ENCODE measurements around the gene ATN1.

DNA sequence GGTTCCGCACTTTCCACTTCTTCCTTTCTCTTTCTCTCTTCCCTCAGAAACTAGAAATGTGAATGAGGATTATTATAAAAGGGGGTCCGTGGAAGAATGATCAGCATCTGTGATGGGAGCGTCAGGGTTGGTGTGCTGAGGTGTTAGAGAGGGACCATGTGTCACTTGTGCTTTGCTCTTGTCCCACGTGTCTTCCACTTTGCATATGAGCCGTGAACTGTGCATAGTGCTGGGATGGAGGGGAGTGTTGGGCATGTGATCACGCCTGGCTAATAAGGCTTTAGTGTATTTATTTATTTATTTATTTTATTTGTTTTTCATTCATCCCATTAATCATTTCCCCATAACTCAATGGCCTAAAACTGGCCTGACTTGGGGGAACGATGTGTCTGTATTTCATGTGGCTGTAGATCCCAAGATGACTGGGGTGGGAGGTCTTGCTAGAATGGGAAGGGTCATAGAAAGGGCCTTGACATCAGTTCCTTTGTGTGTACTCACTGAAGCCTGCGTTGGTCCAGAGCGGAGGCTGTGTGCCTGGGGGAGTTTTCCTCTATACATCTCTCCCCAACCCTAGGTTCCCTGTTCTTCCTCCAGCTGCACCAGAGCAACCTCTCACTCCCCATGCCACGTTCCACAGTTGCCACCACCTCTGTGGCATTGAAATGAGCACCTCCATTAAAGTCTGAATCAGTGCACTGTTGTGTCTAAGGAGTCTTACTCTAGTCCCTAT lies 4.6 kb upstream of the ATN1 start:
- TF ChIP-seq POLR2AphosphoS5 (IDR thresholded peaks at IDR 0.05; ENCODE audit: low read depth, low read length), result no peak
- no peak for TF ChIP-seq POLR2A (IDR thresholded peaks at IDR 0.05; ENCODE audit: low read depth, low read length)

Data from GM12892 (cell line).